ENCODE results near the gene CYSLTR2. TPM values are rescaled to one million over a fixed set of nuclear protein-coding genes. Genes with fewer than 3 reads are reported as not detected.

CYSLTR2 gene
- polyA plus RNA-seq, 1 experiment = not detected

GRCh38 chr13:48624858-48625257 is 28.9 kb upstream of the CYSLTR2 start:
- ChIA-PET POLR2A (no interaction called here), CTCF (no interaction called here)
- H3K4me3 ChIP-seq (ENCODE audit: low read depth, low read length) = no peak overlapping the region
- no peak for DNase-seq (ENCODE audit: low read depth, low spot score)
- no peak for TF ChIP-seq CTCF (IDR thresholded peaks at IDR 0.05; ENCODE audit: low read depth, low read length)
- peaks cover 12% of the 10 kb centered on the region for H3K27me3 ChIP-seq (ENCODE audit: control insufficient read depth, insufficient read depth, low read length)
- no peaks in the 10 kb centered on the region for H3K9me3 ChIP-seq (ENCODE audit: control insufficient read depth, insufficient read depth, low read length)
- H3K27ac ChIP-seq (ENCODE audit: low read depth, low read length) = no peak overlapping the region

GRCh38 chr13:48625413-48626076 is 28.2 kb upstream of the CYSLTR2 start:
- no peak overlapping the region for H3K27ac ChIP-seq (ENCODE audit: low read depth, low read length)
- ChIA-PET CTCF (no interaction called here), POLR2A (no interaction called here)
- DNase-seq (ENCODE audit: low read depth, low spot score) = no peak
- no peaks in the 10 kb centered on the region for H3K9me3 ChIP-seq (ENCODE audit: control insufficient read depth, insufficient read depth, low read length)
- no peak overlapping the region for H3K4me3 ChIP-seq (ENCODE audit: low read depth, low read length)
- peaks cover 12% of the 10 kb centered on the region for H3K27me3 ChIP-seq (ENCODE audit: control insufficient read depth, insufficient read depth, low read length)
- no peak for TF ChIP-seq CTCF (IDR thresholded peaks at IDR 0.05; ENCODE audit: low read depth, low read length)

GRCh38 chr13:48626077-48626449 is 27.7 kb upstream of the CYSLTR2 start:
- no peak for TF ChIP-seq CTCF (IDR thresholded peaks at IDR 0.05; ENCODE audit: low read depth, low read length)
- DNase-seq (ENCODE audit: low read depth, low spot score) = no peak
- Histone ChIP-seq H3K27me3 (ENCODE audit: control insufficient read depth, insufficient read depth, low read length) (peaks cover 12% of the 10 kb centered on the region), H3K9me3 (ENCODE audit: control insufficient read depth, insufficient read depth, low read length) (no peaks in the 10 kb centered on the region), H3K27ac (ENCODE audit: low read depth, low read length) (no peak overlapping the region), H3K4me3 (ENCODE audit: low read depth, low read length) (no peak overlapping the region)
- POLR2A ChIA-PET = no interaction called here
- CTCF ChIA-PET = no interaction called here

DNA sequence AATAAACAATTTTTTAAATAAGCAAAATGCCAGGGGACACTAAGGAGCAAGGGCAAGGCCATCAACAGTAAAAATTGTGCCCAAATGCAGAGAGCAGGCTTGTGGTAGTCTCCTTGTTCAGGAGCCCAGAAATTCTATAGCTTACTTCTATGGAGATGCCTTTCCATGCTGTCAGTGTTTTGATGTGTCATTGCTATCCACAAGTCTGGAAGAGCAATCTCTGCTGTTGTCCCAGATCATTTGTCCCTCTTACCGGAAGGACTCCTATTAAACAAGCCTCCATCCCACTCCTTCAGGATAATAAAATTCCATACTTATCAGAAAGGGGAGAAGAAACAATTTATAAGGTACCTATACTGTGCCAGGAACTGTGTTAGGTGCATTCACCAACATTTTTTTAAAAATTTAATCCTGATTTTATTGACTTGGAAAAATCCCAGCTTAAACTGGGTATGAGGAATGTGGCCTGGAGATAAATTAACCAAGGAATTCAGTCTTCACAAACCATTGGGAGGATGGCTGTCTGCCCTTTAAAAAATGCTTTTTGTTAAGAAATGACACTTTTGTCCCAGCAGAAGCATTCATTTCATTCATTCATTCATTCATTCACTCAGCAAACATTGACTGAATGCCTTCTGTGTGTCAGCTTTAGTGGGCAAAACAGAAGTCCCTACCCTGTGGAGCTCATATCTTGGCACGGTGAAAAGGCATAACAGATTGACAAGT is 26.8 kb upstream of the CYSLTR2 start:
- peaks cover 12% of the 10 kb centered on the region for H3K27me3 ChIP-seq (ENCODE audit: control insufficient read depth, insufficient read depth, low read length)
- CTCF ChIA-PET = no interaction called here
- no peaks in the 10 kb centered on the region for H3K9me3 ChIP-seq (ENCODE audit: control insufficient read depth, insufficient read depth, low read length)
- no peak for DNase-seq (ENCODE audit: low read depth, low spot score)
- POLR2A ChIA-PET = no interaction called here
- no peak for TF ChIP-seq CTCF (IDR thresholded peaks at IDR 0.05; ENCODE audit: low read depth, low read length)
- no peak overlapping the region for H3K4me3 ChIP-seq (ENCODE audit: low read depth, low read length)
- H3K27ac ChIP-seq (ENCODE audit: low read depth, low read length) = no peak overlapping the region

DNA sequence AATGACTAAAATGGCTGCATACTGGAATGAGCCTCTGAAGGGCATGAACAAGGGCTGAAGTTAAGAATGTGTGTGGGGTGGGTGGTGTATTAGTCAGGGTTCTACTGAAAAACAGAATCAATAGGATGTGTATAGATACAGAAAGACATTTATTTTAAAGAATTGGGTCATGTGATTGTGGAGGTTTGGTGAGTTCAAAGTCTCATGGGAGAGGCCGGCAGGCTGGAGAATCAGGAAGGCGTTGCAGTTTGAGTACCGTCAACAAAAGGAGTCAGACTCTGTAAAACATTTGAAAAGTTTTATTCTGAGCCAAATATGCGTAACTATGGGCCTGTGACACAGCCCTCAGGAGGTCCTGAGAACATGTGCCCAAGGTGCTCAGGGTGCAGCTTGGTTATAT is 24.5 kb upstream of the CYSLTR2 start:
- CTCF ChIA-PET = no interaction called here
- peaks cover 15% of the 10 kb centered on the region for H3K27me3 ChIP-seq (ENCODE audit: control insufficient read depth, insufficient read depth, low read length)
- TF ChIP-seq CTCF (IDR thresholded peaks at IDR 0.05; ENCODE audit: low read depth, low read length) = no peak

More for the DNA sequence above, 24.5 kb upstream of the CYSLTR2 start:
- no peak for DNase-seq (ENCODE audit: low read depth, low spot score)
- POLR2A ChIA-PET = no interaction called here
- H3K27ac ChIP-seq (ENCODE audit: low read depth, low read length) = no peak overlapping the region
- H3K9me3 ChIP-seq (ENCODE audit: control insufficient read depth, insufficient read depth, low read length) = no peaks in the 10 kb centered on the region
- no peak overlapping the region for H3K4me3 ChIP-seq (ENCODE audit: low read depth, low read length)
